Neuronal stem cell (in vitro differentiated cells): ENCODE data around the gene NCK1.

ENCODE experiments used
- DNase-seq: peaks from one replicate; pipeline ENCODE4 v3.0.0-alpha.2; 2013; ENCODE audit warnings: low spot score
- H2AFZ ChIP-seq: one replicate; pipeline ENCODE4 v1.6.1; 2013; ENCODE audit warnings: mild to moderate bottlenecking, low read length, inconsistent platforms
- H2AK5ac ChIP-seq: 2 replicates; pipeline ENCODE4 v1.6.1; 2013; ENCODE audit warnings: low read depth, mild to moderate bottlenecking, inconsistent platforms, low read length, moderate library complexity, mixed read lengths
- H2BK120ac ChIP-seq: 2 replicates; pipeline ENCODE4 v1.6.1; 2013; ENCODE audit warnings: low read depth, mild to moderate bottlenecking, inconsistent platforms, low read length, moderate library complexity, mixed read lengths
- H2BK12ac ChIP-seq: one replicate; pipeline ENCODE4 v1.6.1; 2013; ENCODE audit warnings: low read length, inconsistent platforms
- H2BK15ac ChIP-seq: 2 replicates; pipeline ENCODE4 v1.6.1; 2013; ENCODE audit warnings: mild to moderate bottlenecking, low read length, inconsistent platforms, mixed read lengths
- H2BK5ac ChIP-seq: one replicate; pipeline ENCODE4 v1.6.1; 2013; ENCODE audit warnings: inconsistent platforms, mild to moderate bottlenecking, low read length, moderate library complexity
- H3K14ac ChIP-seq: one replicate; pipeline ENCODE4 v1.6.1; 2013; ENCODE audit warnings: low read length, inconsistent platforms
- H3K18ac ChIP-seq: 2 replicates; pipeline ENCODE4 v1.6.1; 2013; ENCODE audit warnings: low read length, inconsistent platforms
- H3K23ac ChIP-seq: 2 replicates; pipeline ENCODE4 v1.6.1; 2013; ENCODE audit warnings: low read depth, mild to moderate bottlenecking, mixed read lengths, low read length, inconsistent platforms; ENCODE audit not compliant: poor library complexity
- H3K27ac ChIP-seq: replicated peaks from 3 replicates; pipeline ENCODE4 v1.5.1; 2013; ENCODE audit warnings: low read length, inconsistent platforms
- H3K27me3 ChIP-seq, 3 experiments: 2 replicates each; pipeline ENCODE4 v1.6.1; 2013; ENCODE audit warnings: low read length in 3 of 3, mild to moderate bottlenecking in 2 of 3, inconsistent platforms in 1 of 3, low read depth in 1 of 3, mixed read lengths in 1 of 3, moderate library complexity in 1 of 3; ENCODE audit not compliant: control insufficient read depth in 3 of 3, insufficient read depth in 3 of 3
- H3K36me3 ChIP-seq, 2 donors: replicated peaks in 1 of 2; 2 replicates each; pipeline ENCODE4 v1.6.1; 2013; ENCODE audit warnings: low read length in 2 of 2; ENCODE audit not compliant: control insufficient read depth in 2 of 2, insufficient read depth in 2 of 2
- H3K4ac ChIP-seq: 2 replicates; pipeline ENCODE4 v1.6.1; 2013; ENCODE audit warnings: inconsistent platforms, mild to moderate bottlenecking, low read length, moderate library complexity
- H3K4me1 ChIP-seq, 2 donors: 1 replicate in 1 of 2; 2 replicates in 1 of 2; pipeline ENCODE4 v1.6.1; 2013; ENCODE audit warnings: low read length in 2 of 2, low read depth in 1 of 2; ENCODE audit not compliant: control insufficient read depth in 2 of 2, insufficient read depth in 1 of 2
- H3K4me2 ChIP-seq: one replicate; pipeline ENCODE4 v1.6.1; 2013; ENCODE audit warnings: mild to moderate bottlenecking, low read length, inconsistent platforms; ENCODE audit not compliant: insufficient read depth, poor library complexity, severe bottlenecking
- H3K4me3 ChIP-seq, 2 donors: 2 replicates each; pipeline ENCODE4 v1.5.1; 2013; ENCODE audit warnings: low read length in 2 of 2, mild to moderate bottlenecking in 2 of 2, inconsistent platforms in 1 of 2, moderate library complexity in 1 of 2
- H3K79me1 ChIP-seq: one replicate; pipeline ENCODE4 v1.6.1; 2013; ENCODE audit warnings: low read depth, mild to moderate bottlenecking, inconsistent platforms, low read length, moderate library complexity
- H3K9ac ChIP-seq: one replicate; pipeline ENCODE4 v1.6.1; 2013; ENCODE audit warnings: mild to moderate bottlenecking, low read depth, low read length, inconsistent platforms; ENCODE audit not compliant: poor library complexity
- H3K9me3 ChIP-seq, 2 donors: replicated peaks in 1 of 2; 2 replicates each; pipeline versions ENCODE3 to v1.6.1; 2013; ENCODE audit warnings: low read length in 2 of 2, mild to moderate bottlenecking in 2 of 2, inconsistent platforms in 1 of 2, low read depth in 1 of 2, mixed read lengths in 1 of 2, moderate library complexity in 1 of 2; ENCODE audit not compliant: control insufficient read depth in 2 of 2, insufficient read depth in 1 of 2
- H4K8ac ChIP-seq: one replicate; pipeline ENCODE4 v1.6.1; 2013; ENCODE audit warnings: low read depth, mild to moderate bottlenecking, inconsistent platforms, low read length, moderate library complexity
- H4K91ac ChIP-seq: one replicate; pipeline ENCODE4 v1.6.1; 2013; ENCODE audit warnings: low read length, low read depth, mild to moderate bottlenecking, inconsistent platforms; ENCODE audit not compliant: poor library complexity
- WGBS, 2 donors: extraction: QIAGEN DNeasy Blood & Tissue Kit; methylation state at CpG; one replicate each; pipeline ENCODE4 v1.1.7; 2013; ENCODE audit warnings: missing lambda C conversion rate in 2 of 2, mixed read lengths in 1 of 2; ENCODE audit not compliant: insufficient read length in 2 of 2, insufficient replicate concordance in 1 of 2; ENCODE audit errors: extremely low coverage in 2 of 2; 5-methylcytosine and 5-hydroxymethylcytosine counted together

Gene NCK1

DNA sequence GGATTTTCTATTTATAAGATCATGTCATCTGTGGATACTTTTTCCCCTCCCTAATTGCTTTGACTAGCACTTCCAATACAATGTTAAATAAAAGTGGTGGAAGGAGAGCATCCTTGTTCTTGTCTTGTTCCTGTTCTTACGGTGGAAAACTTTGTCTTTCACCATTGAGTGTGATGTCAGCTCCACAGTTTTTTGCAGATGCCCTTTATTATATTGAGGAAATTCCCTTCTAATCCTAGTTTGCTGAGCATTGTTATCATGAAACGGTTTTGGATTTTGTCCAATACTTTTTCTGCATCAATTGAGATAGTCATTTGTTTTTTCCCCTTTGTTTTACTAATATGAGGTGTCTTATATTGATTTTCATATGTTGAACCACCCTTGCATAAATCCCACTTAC is 75.8 kb downstream of the NCK1 start:
- Histone ChIP-seq H2AFZ (no peak overlapping the region), H3K9me3 (peaks cover 0 to 37% of the 10 kb centered on the region in 2 donors), H3K79me1 (no peaks in the 10 kb centered on the region), H3K9ac (no peak overlapping the region), H4K8ac (no peak overlapping the region), H3K4me3 (no peak overlapping the region), H3K23ac (no peak overlapping the region), H2BK15ac (no peak overlapping the region), H3K4me1 (no peaks in the 10 kb centered on the region), H3K36me3 (peaks cover 0 to 15% of the 10 kb centered on the region in 2 donors), H2BK120ac (no peak overlapping the region), H2AK5ac (no peak overlapping the region), H3K27ac (no peak overlapping the region), H3K14ac (no peak overlapping the region), H3K4ac (no peak overlapping the region), H3K27me3 (no peaks in the 10 kb centered on the region), H3K4me2 (no peak overlapping the region), H2BK12ac (no peak overlapping the region), H2BK5ac (no peak overlapping the region), H3K18ac (no peak overlapping the region), H4K91ac (no peak overlapping the region)
- no peak for DNase-seq
- no CpG with 5 or more reads among the region's 2 CpGs for WGBS, 2 donors

DNA sequence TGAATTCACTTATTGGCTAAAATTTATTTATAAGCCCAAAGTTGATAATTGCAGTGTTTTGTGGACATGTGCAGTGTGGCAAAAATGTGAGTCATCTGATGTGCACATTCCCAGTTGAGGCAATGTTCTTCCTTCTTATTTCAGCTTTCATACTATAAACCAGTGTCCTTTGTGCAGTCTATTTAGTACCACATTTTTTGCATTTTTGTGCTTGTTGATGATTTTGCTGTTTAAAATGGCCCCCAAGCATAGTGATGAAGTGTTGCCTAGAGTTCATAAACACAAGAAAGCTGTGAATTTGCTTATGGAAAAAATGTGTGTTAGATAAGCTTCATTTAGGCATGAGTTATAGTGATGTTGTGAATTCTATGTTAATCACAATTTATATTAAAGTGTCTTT is 76.3 kb downstream of the NCK1 start:
- no peak overlapping the region for H3K4me3 ChIP-seq
- no peak overlapping the region for H3K9ac ChIP-seq
- no peak overlapping the region for H4K8ac ChIP-seq
- DNase-seq: no peak
- no peak overlapping the region for H2AK5ac ChIP-seq
- H2BK15ac ChIP-seq: no peak overlapping the region
- no peak overlapping the region for H3K4me2 ChIP-seq
- no peak overlapping the region for H3K4ac ChIP-seq
- H3K14ac ChIP-seq: no peak overlapping the region
- peaks cover 0 to 37% of the 10 kb centered on the region in 2 donors for H3K9me3 ChIP-seq
- H3K18ac ChIP-seq: no peak overlapping the region
- no peak overlapping the region for H4K91ac ChIP-seq
- H3K4me1 ChIP-seq: no peaks in the 10 kb centered on the region
- no peak overlapping the region for H3K23ac ChIP-seq
- H2BK120ac ChIP-seq: no peak overlapping the region
- H2AFZ ChIP-seq: no peak overlapping the region
- peaks cover 0 to 15% of the 10 kb centered on the region in 2 donors for H3K36me3 ChIP-seq
- H3K79me1 ChIP-seq: no peaks in the 10 kb centered on the region
- H3K27ac ChIP-seq: no peak overlapping the region
- no peak overlapping the region for H2BK5ac ChIP-seq
- no peaks in the 10 kb centered on the region for H3K27me3 ChIP-seq
- H2BK12ac ChIP-seq: no peak overlapping the region

- no peak for DNase-seq
- H3K4me2 ChIP-seq: no peak overlapping the region
- H3K79me1 ChIP-seq: no peaks in the 10 kb centered on the region
- no peak overlapping the region for H3K9ac ChIP-seq
- no CpG with 5 or more reads among the region's 1 CpG for WGBS, 2 donors
- no peak overlapping the region for H2BK5ac ChIP-seq
- no peak overlapping the region for H3K4ac ChIP-seq
- no peak overlapping the region for H3K23ac ChIP-seq
- H4K8ac ChIP-seq: no peak overlapping the region
- no peak overlapping the region for H2BK12ac ChIP-seq
- H2BK15ac ChIP-seq: no peak overlapping the region
- no peak overlapping the region for H3K14ac ChIP-seq
- H2AK5ac ChIP-seq: no peak overlapping the region
- no peak overlapping the region for H3K18ac ChIP-seq
- no peaks in the 10 kb centered on the region for H3K27me3 ChIP-seq
- no peak overlapping the region for H4K91ac ChIP-seq
- peaks cover 0 to 9% of the 10 kb centered on the region in 2 donors for H3K36me3 ChIP-seq
- no peaks in the 10 kb centered on the region for H3K4me1 ChIP-seq
- H3K9me3 ChIP-seq: peaks cover 0 to 37% of the 10 kb centered on the region in 2 donors
- H2AFZ ChIP-seq: no peak overlapping the region
- no peak overlapping the region for H2BK120ac ChIP-seq
- H3K4me3 ChIP-seq: no peak overlapping the region
- no peak overlapping the region for H3K27ac ChIP-seq
Observed at GRCh38 chr3:136939489-136939888, 77.5 kb downstream of the NCK1 start.

DNA sequence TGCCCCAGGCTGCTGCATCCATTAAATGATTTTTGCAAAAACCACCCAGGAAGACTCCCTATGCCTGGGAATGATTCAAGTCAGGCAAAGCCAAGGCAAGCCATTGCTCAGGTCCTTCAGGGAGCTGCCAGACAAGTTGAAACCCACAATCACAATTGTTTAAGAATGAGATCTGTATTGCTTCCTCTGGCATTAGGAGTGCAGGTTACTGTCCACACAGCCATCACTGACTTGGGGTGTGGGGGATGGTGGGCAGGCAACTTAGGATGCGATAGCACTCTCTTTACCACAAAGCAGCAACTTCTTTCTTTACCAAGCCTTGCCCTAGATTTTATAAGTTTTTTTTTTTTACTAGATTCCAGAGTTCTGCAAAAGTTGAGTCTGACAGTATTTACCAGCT is 80.8 kb downstream of the NCK1 start:
- Histone ChIP-seq H2BK12ac (no peak overlapping the region), H4K91ac (no peak overlapping the region), H3K9ac (no peak overlapping the region), H3K14ac (no peak overlapping the region), H3K4ac (no peak overlapping the region), H3K18ac (no peak overlapping the region), H3K36me3 (peaks cover 2 to 18% of the 10 kb centered on the region in 2 donors), H2AFZ (no peak overlapping the region), H3K4me3 (no peak overlapping the region), H3K4me1 (no peaks in the 10 kb centered on the region), H3K27me3 (no peaks in the 10 kb centered on the region), H3K23ac (no peak overlapping the region), H3K9me3 (peaks cover 0 to 22% of the 10 kb centered on the region in 2 donors), H2BK5ac (no peak overlapping the region), H2AK5ac (no peak overlapping the region), H2BK120ac (no peak overlapping the region), H3K27ac (no peak overlapping the region), H3K79me1 (no peaks in the 10 kb centered on the region), H3K4me2 (no peak overlapping the region), H2BK15ac (no peak overlapping the region), H4K8ac (no peak overlapping the region)
- WGBS, 2 donors: no CpG with 5 or more reads among the region's 1 CpG
- no peak for DNase-seq
